ENCODE measurements around the gene JPH3.
"Not testable (repeated sequence)": the region's sequence is repeated elsewhere in the genome, so short reads cannot be mapped to it uniquely, and the experiment has no call there.

The JPH3 gene

DNA sequence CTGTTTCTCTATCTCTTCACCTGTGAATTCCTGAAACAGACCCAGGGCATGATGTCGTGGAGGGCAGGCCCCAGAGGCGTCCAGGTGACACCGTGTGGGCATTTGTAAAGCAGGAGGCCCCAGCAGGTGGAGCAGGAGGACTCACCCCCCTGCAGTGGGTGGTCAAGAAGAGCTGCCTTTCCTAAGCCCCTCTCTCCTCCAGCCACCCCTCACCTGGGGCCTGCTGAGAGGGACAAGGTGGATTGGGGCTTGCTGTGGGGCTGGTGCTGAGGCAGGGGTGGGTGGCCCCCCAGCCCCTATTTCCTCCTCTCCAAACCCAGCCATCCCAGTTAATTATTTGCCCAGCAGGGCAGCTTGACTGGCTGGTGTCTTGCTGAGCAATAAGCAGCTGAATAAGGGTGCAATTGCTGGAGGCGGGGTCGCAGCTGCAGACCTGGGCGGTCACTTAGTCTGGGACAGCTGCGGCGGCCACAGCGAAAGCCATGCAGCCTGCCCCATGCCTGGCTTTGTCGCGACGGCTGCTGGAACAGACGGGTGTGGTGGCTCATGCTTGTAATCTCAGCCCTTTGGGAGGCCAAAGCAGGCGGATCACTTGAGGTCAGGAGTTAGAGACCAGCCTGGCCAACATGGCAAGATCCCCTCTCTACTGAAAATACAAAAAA lies 56.4 kb downstream of the JPH3 start:
- DNase-seq, result no peak

DNA sequence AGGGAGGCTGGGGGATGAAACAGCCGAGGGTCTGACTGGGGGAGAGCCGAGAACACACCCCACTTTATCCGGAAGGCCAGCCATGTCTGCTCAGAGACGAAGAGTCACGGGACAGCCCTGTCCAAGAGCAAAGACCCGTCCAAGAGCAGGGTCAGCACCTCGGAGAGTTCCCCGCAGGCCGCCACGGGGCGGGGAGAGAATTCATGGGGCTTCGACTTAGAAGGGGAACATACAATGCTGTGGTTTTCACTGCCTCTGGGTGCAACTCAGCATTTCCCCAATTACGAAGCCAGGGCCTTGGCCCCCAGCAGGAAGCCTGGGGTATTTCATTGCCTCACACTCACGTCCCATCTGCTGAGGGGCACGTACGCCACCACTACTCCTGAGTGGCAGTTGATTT lies 59.3 kb downstream of the JPH3 start:
- peak; percentile 89 for DNase-seq

DNA sequence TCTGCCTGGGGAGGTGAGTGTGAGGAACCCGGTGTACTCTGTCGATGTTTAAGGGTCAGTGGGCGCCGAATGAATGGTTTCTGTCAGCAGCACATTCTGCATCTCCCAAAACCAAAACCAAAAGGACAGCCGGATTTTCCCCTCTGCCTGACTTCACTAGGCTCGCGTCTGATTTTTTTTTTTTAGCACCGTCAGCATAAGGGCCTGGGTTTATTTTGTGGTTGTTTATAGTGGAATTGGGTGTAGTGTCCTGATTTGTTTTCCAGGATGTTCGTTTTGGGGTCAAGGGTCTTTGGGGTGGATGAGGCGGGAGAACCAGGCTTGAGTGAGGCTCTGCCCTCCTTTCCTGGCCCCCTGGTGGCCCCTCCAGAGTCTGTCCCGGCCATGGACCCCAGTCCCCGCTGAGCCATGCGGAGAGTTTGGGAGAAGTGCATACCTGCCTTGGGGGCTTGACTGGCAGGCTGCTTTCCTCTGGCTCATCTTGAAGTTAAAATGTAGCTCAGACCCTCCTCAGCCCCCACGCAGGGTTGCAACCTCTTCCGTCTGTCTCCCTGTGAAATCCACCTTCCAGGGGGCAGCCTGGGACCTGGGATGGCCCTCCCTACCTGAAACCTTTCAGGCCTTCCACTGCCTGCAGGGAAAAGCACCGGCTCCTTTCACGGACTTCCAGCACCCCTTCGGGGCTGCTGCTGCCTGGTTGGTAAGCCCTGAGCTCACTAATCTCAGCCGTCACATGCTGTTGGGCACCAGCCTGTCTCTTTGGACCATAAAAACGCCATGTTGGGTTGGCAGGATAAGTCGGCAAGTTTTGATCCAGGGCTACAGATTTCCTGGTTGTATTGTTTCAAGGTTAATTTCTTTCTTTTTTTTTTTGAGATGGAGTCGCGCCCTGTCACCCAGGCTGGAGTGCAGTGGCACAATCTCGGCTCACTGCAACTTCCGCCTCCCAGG lies 60.2 kb downstream of the JPH3 start:
- no peak for DNase-seq

DNA sequence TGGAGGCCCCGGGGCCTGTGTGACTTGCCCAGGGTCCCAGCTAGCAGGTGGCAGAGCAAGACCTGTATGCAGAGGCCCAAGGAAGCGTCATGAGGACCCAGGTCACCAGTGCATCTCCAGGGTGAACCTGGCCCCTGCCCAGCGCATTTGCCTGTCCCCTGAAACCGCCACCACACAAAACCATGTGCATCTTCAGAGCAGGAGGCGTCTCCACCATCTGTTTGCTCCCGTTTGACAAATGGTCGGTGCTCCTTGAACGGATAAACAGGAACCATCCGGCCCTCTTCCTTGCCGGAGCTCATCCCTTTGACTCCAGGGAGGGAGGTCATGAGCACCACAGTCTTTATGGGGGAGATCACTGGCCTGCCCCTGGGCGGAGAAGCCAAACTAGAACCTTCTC lies 62.5 kb downstream of the JPH3 start:
- no peak for DNase-seq

DNA sequence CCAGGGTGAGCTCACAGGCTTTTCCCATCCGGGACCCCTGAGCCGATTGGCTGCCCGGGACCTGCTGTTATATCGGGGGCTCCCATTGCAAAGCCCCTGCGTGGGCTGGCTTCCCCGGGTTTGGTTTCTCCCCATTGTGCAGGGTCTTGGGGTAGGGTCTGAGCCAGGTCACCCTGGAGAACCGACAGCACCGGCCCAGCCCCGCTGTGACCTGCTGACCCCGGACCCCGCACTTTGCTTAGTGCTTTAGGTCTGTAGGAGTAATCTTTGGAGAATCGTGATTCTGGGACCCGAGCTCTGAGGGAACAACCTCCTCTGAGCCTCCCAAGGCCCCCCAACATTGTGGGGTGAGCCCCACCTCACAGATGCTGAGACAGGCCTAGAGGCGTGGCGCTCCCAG lies 62.9 kb downstream of the JPH3 start:
- DNase-seq, result no peak

DNA sequence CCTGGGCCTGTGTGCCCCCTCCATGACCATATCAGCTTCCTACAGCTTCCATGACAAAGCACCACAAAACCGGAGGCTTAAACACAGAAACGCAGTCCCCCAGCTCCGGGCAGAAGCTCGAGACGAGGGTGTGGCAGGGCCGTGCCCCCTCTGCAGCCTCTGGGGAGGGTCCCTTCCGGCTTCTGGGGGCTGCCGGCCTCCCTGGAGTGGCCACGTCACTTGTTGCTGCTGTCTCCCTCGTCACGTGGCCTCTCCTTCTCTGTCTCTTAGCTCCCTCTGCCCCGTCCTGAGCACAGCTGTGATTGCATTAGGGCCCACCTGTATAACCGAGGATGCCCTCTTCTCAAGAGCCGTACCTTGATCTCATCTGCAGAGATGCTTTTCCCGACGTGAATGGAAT lies 64.6 kb downstream of the JPH3 start:
- DNase-seq, result no peak

DNA sequence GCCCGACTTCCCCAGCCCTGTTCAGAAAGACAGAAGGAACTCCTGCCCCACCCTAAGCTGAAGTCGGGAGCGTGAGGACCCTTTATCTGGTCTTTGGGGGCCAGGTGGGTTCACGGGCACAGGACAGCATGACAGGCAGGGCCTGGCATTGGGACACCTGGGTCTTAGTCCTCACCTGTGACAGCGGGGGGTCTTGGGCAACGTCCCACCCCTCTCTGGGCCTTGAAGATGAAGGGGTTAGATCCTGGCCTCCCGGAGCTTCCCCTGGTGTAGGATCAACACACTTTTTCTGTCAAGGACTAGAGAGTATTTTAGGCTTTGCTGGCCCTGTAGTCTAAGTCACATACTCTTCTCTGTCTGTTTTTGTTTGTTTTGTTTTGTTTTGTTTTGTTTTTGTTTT lies 65.1 kb downstream of the JPH3 start:
- no peak for DNase-seq

DNA sequence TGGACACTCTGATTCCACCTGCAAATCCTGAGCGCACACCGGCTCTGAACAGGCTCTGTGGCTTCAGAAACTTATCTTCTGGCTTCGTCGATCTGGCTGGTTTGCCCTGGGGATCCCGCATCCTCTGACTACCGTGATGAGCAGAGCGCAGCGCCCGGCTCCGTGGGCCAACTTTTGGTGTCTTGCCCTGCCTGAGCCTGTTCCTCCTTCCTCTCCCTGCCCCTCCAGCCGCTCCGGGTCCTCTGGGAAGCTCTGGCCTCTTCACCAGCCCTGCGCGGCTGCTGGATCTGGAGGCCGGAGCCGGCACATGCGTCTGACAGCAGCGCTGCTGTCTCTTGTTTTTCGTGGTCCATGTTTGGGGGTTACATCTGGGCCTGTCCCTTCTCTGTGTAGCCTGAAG lies 65.6 kb downstream of the JPH3 start:
- DNase-seq, result no peak

DNA sequence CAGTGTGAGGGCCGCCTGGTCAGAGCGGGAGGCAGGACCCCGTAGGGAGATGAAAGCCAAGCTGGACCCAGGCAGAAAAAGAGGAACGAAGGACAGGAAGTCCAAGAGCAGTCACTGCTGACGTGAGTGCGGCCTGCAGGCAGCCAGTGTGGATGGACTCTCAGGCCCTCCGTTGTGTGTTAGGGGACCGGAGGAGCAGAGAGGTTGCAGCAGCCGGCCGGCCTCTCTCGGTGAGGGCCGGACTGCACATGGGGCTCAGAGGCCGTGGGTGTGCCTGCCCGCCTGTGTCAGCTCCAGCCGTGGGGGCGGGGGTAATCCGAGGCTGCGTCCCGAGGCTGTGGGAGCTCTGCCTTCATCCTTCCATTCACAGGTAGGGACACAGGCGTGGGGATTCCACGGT lies 67.4 kb downstream of the JPH3 start:
- DNase-seq, result no peak

DNA sequence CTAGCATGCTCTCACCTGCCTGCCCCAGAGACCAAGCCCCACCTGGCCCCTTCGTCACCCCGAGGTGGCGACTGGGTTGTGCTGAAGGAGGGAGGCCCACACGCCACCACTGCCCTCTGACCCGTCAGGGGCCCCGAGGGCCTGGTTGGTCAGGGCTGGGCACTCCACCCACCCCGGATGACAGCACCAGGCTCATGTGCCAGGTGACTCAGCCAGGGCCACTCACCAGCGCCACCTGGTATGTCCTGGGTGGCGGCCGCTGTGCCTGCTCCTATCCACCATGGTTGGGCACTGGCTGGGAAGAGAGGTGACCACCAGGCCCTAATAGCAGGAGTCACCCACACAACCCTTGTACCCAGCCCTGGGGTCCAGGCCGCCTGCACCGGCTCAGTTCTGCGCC lies 68.9 kb downstream of the JPH3 start:
- DNase-seq, result no peak

DNA sequence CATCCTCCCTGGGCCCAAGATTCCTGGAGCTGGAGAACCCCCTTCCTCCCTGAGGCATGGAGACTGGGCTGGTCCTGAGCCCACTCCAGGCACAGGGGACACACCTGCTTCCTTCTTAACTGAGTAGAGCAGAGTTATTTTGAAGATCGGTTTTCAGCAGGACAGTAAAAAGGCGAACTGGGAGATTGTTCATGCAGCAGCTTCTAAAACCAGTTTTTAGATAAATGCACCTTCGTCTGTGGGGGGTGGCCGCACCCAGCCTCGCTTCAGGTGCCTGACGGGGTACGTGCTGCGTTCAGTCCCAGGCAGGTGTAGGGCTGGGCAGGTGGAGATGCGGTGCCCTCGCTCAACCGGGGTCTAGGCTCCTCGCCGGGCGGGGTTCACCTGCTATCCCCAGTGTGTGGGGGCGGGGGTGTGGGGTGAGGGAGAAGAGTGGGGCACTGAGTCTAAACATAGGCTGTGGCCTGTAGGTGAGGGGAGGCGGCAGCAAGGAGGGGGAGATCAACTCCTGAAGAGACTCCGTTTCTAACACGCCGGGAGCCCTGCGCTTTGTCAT lies 69.5 kb downstream of the JPH3 start:
- DNase-seq, result no peak

DNA sequence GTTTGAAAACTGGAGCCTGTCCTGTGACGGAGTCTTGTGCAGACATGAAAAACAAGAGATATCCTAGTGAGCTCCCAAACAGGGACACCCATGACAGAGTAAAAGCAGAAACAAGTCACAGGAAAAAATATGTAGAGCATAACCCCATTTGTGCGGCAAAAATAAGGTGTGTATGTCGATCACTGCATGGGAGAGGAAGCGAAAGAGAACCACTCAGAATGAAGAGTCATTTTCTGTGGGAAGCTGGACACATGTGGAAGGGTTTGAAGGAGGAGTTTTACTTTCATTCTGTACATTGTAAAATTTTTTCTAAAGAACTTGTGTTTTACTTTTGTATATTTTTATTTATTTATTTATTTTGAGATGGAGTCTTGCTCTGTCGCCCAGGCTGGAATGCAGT lies 72.1 kb downstream of the JPH3 start:
- no peak for DNase-seq

DNA sequence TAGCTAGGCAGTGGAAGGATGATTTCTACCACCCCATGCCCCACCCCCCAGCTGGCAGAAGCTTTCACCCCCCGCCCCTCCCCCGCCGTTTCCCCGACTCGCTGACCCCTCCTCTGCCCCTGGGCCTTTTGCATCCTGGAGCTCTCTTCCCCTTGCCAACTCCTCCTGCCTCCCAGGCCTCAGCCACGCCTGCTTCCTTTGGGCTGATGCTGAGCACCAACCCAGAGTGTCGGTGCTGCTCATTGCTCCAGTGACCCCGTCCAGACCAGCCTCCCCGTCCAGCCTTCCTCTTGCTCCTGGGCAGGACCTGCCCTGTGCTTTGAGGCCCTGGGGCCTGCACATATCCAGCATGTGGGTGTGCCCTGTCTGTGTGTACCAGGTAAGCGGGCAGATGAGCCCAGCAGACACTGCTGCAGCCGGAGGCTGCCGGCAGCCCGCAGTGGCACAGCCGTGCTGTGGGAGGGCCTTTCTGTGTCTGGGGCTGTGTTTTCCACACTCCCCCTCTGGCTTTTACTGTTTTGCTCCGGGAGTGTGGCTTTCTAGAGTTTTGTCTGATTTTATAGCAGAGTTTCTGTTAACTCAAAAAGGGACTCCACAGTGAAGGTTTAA lies 72.9 kb downstream of the JPH3 start:
- DNase-seq, result no peak

DNA sequence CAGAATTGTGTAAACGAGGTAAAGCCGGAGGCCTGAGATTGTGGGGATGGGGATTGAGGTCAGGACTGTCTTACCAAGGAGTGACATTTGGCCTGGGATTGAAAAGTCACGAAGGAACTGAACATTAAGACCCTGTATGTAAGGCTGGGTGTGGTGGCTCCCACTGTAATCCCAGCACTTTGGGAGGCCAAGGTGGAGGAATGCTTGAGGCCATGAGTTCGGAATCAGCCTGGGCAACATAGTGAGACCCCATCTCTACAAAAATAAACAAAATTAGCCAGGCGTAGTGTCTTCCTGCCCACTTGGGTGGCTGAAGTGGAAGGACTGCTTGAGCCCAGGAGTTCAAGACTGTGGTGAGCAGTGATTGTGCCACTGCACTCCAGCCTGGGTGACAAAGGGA lies 75.5 kb downstream of the JPH3 start:
- DNase-seq, result no peak

DNA sequence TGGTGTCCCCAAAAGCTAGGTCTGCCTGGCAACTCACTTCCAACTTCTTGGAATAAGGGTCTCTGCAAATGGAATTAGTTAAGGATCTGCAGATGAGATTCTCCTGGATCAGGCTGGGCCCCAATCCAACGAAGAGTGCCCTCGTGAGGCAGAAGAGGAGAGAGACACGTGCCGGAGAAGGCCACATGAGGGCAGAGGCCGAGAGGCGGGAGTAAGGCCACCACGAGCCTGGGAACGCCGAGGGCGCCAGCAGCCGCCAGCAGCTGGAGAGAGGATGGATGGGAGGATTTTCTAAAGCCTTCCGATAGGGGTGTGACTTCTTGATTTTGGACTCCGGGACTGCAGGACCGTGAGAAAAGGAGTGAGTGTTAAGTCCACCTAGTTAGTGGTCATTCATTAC lies 76.3 kb downstream of the JPH3 start:
- DNase-seq, result no peak

DNA sequence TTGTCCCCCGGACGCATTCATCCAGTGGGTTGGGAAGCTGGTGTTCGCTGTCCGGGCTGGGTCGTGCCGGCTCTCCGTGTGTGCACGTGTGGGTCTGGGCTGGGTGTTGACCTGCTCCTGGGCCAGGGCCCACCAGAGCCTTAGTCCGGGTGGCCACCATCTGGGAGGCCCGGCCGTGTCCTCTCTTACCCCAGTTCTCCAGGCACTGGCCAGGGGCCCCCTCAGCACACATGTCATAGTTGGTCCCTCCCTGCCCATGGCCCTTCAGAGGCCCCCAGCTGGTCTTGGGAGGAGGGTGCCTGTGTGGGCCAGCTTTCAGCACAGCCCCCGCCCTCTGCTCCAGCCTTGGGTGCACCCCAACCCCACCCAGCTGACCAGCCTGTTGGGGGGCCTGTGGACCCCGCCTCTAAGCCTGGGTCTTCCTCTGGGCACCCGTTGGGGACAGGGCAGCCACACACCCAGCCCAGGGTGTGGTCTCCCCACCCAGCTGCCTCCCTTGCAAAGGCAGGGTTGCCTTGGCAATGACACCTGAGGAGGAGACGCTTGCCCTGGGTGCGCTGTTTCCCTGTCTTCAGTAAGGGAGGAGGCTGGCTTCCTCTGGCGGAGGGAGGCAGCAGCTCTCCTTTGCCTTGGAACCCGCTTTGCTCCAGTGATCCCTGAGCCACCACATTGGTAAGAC lies 77.4 kb downstream of the JPH3 start:
- no peak for DNase-seq

DNA sequence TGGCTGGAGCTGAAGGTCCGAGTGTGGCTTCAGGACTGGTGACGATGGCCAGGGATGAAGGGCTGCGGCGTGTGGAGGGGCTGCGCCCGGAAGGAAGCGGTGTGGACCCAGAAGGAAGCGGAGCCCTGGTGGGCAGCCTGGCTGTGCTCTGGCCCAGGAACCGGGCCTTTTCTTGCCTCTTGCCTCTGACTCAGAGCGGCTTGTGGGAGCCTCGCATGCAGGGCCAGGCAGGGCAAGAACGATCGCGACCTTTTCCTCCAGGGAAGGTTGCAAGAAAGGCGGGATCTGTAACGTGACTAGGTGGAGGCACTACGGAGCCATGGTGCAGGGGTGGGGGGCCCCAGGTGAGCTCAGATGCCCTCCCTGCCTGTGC lies 78.0 kb downstream of the JPH3 start:
- DNase-seq, result no peak

DNA sequence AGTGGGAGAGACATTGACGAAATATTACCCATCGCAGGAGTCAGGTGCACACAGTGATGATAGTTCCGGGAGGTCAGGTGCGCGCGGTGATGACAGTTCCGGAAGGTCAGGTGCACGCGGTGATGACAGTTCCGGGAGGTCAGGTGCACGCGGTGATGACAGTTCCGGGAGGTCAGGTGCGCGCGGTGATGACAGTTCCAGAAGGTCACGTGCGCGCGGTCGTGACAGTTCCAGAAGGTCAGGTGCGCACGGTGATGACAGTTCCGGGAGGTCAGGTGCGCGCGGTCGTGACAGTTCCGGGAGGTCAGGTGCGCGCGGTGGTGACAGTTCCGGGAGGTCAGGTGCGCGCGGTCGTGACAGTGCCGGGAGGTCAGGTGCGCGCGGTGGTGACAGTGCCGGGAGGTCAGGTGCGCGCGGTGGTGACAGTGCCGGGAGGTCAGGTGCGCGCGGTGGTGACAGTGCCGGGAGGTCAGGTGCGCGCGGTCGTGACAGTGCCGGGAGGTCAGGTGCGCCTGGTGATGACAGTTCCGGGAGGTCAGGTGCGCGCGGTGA lies 78.8 kb downstream of the JPH3 start:
- not testable (repeated sequence) for DNase-seq

DNA sequence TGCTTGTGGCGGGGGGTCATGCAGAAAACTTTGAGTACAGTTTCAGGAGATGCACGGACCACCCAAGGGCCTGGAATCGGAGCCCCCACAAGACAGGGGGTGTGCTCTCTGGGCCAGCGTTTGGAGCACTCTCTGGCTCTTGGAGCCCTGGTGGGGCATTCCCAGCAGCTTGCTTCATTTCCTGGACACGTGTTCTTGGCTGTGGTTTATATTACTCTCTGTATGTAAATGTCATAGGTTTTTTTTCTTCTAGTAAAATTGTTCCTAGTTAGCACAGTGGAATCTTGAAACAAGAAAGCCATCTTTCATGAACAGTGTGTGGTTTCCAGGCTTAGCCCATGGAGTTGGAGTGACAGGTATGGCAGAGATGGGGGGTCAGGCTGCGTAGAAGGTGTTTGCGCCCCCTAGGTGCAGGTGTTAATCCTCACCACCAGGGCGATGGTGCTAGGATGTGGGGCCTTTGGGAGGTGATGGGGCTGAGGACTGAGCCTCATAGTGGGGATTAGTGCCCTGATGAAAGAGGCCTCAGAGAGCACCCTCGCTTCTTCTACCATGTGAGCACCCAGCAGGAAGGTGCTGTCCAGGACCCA lies 79.8 kb downstream of the JPH3 start:
- DNase-seq, result peak; percentile 16

DNA sequence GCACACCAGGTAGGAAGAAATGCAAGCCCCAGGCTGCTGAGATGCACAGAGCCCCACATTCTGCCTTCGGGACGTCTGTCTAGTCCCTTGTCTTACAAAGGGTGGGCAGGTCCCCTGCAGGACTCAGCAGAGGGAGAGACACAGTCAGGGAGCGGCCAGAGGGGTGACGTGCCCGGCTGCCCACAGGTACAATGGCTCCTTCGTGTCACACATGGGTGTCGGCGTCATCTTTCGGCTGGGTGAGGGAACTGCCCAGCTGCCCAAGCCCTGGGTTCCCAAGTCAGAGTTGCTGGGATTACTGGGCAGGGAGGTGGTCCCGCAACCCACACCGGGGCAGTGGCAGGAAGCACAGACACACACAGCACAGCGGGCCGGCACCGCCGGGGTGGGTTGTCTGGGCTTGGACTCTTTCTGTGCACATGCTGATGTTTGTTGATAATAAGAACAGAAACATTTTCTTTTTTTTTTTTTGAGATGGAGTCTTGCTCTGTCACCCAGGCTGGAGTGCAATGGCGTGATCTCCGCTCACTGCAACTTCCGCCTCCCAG lies 80.6 kb downstream of the JPH3 start:
- no peak for DNase-seq

DNA sequence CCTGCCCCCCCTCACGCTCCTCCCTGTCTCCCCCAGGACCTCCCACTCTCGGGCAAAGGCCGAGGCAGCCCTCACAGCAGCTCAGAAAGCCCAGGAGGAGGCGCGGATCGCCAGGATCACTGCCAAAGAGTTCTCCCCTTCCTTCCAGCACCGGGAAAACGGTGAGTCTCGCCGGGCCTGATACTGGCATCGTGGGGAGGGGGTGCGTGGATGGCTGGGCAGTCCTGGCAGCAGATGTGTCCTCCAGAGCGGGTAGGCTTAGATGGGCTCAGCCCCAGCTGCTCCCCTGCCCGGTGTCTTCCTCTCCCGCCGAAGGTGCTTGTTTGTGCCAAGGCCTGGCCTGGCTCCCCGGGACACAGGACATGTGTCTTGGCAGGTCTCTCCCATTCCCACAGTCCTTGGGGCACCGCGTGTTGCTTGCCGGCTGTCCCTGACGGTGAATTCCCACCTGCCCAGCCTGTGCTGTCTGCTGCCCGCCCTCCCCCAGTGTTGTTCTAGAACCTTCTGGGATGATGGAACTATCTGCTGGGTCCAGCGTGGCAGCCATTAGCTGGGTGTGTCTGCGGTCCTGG lies 81.9 kb downstream of the JPH3 start:
- no peak for DNase-seq

Measured in GF-D8 (cell line).